ENCODE measurements around the gene RBM4.

RBM4 gene

DNA sequence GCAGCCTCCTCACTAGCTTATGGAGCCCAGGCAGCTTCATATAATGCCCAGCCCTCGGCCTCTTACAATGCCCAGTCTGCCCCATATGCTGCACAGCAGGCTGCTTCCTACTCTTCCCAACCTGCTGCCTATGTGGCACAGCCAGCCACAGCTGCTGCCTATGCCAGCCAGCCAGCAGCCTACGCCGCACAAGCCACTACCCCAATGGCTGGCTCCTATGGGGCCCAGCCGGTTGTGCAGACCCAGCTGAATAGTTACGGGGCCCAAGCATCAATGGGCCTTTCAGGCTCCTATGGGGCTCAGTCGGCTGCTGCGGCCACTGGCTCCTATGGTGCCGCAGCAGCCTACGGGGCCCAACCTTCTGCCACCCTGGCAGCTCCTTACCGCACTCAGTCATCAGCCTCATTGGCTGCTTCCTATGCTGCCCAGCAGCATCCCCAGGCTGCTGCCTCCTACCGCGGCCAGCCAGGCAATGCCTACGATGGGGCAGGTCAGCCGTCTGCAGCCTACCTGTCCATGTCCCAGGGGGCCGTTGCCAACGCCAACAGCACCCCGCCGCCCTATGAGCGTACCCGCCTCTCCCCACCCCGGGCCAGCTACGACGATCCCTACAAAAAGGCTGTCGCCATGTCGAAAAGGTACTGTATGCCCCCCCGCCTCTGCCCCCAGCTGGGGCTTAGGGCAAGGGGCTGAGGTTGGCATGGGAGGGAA is 13.3 kb upstream of the RBM4 start:
- no peak for TF ChIP-seq FOXP2 (optimal IDR thresholded peaks at IDR 0.05; ENCODE audit: borderline replicate concordance, extremely low read depth, extremely low read length, insufficient read depth)
- TF ChIP-seq, protein P1, sequence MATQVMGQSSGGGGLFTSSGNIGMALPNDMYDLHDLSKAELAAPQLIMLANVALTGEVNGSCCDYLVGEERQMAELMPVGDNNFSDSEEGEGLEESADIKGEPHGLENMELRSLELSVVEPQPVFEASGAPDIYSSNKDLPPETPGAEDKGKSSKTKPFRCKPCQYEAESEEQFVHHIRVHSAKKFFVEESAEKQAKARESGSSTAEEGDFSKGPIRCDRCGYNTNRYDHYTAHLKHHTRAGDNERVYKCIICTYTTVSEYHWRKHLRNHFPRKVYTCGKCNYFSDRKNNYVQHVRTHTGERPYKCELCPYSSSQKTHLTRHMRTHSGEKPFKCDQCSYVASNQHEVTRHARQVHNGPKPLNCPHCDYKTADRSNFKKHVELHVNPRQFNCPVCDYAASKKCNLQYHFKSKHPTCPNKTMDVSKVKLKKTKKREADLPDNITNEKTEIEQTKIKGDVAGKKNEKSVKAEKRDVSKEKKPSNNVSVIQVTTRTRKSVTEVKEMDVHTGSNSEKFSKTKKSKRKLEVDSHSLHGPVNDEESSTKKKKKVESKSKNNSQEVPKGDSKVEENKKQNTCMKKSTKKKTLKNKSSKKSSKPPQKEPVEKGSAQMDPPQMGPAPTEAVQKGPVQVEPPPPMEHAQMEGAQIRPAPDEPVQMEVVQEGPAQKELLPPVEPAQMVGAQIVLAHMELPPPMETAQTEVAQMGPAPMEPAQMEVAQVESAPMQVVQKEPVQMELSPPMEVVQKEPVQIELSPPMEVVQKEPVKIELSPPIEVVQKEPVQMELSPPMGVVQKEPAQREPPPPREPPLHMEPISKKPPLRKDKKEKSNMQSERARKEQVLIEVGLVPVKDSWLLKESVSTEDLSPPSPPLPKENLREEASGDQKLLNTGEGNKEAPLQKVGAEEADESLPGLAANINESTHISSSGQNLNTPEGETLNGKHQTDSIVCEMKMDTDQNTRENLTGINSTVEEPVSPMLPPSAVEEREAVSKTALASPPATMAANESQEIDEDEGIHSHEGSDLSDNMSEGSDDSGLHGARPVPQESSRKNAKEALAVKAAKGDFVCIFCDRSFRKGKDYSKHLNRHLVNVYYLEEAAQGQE (IDR thresholded peaks at IDR 0.05; ENCODE audit: insufficient read depth in 1 of 2, low read depth in 2 of 2, low read length in 2 of 2) = no peak
- no peak for TF ChIP-seq POLR2AphosphoS5 (IDR thresholded peaks at IDR 0.05; ENCODE audit: low read depth, low read length)
- no peak for TF ChIP-seq TAF1 (IDR thresholded peaks at IDR 0.05; ENCODE audit: borderline replicate concordance, insufficient read depth, low read length)
- TF ChIP-seq SIN3A (IDR thresholded peaks at IDR 0.05; ENCODE audit: borderline replicate concordance, insufficient read depth, low read length) = no peak

DNA sequence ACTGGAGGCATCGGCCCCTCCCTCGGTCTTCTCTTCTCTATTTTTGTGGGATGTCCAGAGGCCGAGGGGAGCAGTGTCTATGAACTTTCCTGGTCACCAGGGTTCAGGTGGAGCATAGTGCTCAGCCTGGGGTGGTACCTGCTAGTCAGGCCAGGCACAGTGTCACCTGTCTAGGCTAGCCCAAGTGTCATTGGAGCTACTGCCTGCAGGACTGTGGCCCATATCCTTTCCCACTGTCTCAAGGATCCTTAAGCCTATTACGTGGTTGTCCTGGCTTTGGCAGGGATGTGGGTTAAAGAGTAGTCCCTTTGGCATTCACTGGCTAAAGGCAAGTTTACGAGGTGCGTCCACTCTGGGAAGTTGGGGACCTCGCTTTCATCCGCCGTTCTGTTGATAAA is 12.8 kb upstream of the RBM4 start:
- TF ChIP-seq TAF1 (IDR thresholded peaks at IDR 0.05; ENCODE audit: borderline replicate concordance, insufficient read depth, low read length) = no peak
- TF ChIP-seq, protein P1 (IDR thresholded peaks at IDR 0.05; ENCODE audit: insufficient read depth in 1 of 2, low read depth in 2 of 2, low read length in 2 of 2) = no peak
- TF ChIP-seq SIN3A (IDR thresholded peaks at IDR 0.05; ENCODE audit: borderline replicate concordance, insufficient read depth, low read length) = no peak
- TF ChIP-seq FOXP2 (optimal IDR thresholded peaks at IDR 0.05; ENCODE audit: borderline replicate concordance, extremely low read depth, extremely low read length, insufficient read depth) = no peak
- TF ChIP-seq POLR2AphosphoS5 (IDR thresholded peaks at IDR 0.05; ENCODE audit: low read depth, low read length) = no peak

DNA sequence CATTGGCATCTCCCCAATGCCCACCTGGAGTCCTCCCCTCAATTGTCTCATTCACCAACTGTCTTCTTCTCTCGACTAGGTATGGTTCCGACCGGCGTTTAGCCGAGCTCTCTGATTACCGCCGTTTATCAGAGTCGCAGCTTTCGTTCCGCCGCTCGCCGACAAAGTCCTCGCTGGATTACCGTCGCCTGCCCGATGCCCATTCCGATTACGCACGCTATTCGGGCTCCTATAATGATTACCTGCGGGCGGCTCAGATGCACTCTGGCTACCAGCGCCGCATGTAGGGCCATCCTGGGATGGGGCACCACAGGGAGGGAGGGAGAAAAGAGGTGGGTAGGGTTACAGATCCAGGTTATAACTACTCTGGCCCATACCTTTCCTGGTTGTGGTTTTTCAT is 12.1 kb upstream of the RBM4 start:
- TF ChIP-seq FOXP2 (optimal IDR thresholded peaks at IDR 0.05; ENCODE audit: borderline replicate concordance, extremely low read depth, extremely low read length, insufficient read depth) = no peak
- TF ChIP-seq, protein P1 (IDR thresholded peaks at IDR 0.05; ENCODE audit: insufficient read depth in 1 of 2, low read depth in 2 of 2, low read length in 2 of 2) = no peak
- no peak for TF ChIP-seq POLR2AphosphoS5 (IDR thresholded peaks at IDR 0.05; ENCODE audit: low read depth, low read length)
- TF ChIP-seq TAF1 (IDR thresholded peaks at IDR 0.05; ENCODE audit: borderline replicate concordance, insufficient read depth, low read length) = no peak
- no peak for TF ChIP-seq SIN3A (IDR thresholded peaks at IDR 0.05; ENCODE audit: borderline replicate concordance, insufficient read depth, low read length)

DNA sequence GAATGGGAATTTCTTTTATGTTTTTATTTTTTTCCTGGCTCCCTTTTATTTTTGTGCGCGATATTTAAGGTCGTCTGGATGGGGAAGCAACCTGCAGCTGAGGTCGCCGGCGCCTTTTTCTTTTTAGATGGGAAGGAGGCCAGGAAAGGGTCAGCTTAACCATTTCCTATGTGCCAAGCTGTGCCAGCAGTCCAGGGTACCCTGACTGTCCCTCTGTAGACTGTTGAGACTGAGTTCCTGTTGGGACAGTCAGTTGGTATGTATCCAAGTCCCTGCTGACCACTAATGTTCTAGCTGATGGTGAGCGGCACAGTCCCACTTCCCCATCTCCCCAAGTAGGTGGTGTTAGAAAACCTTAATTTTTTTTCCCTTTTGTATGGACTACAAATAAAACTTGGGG is 11.6 kb upstream of the RBM4 start:
- TF ChIP-seq FOXP2 (optimal IDR thresholded peaks at IDR 0.05; ENCODE audit: borderline replicate concordance, extremely low read depth, extremely low read length, insufficient read depth) = no peak
- TF ChIP-seq SIN3A (IDR thresholded peaks at IDR 0.05; ENCODE audit: borderline replicate concordance, insufficient read depth, low read length) = no peak
- TF ChIP-seq POLR2AphosphoS5 (IDR thresholded peaks at IDR 0.05; ENCODE audit: low read depth, low read length) = no peak
- TF ChIP-seq, protein P1 (IDR thresholded peaks at IDR 0.05; ENCODE audit: insufficient read depth in 1 of 2, low read depth in 2 of 2, low read length in 2 of 2) = no peak
- TF ChIP-seq TAF1 (IDR thresholded peaks at IDR 0.05; ENCODE audit: borderline replicate concordance, insufficient read depth, low read length) = no peak

Measured in PFSK-1 (cell line).